ENCODE results near the gene STXBP1.
"Not testable (repeated sequence)": the region's sequence is repeated elsewhere in the genome, so short reads cannot be mapped to it uniquely, and the experiment has no call there.

Gene STXBP1

GRCh38 chr9:127578952-127579853 is 32.9 kb upstream of the STXBP1 start:
- no peaks in the 10 kb centered on the region for H3K9me3 ChIP-seq (ENCODE audit: control extremely low read depth in 1 of 5, control insufficient read depth in 4 of 5, insufficient read depth in 2 of 5, low read depth in 1 of 5, low read length in 4 of 5)
- WGBS (ENCODE audit: insufficient coverage), result 26% methylated on average over 13 of the region's 21 CpGs
- H3K36me3 ChIP-seq (ENCODE audit: control insufficient read depth in 4 of 4, insufficient read depth in 4 of 4, low read length in 3 of 4), result no peaks in the 10 kb centered on the region
- H3K27ac ChIP-seq (ENCODE audit: insufficient read depth in 1 of 2, low read depth in 1 of 2, low read length in 2 of 2, poor library complexity in 1 of 2, severe bottlenecking in 2 of 2), result peak overlapping the region in 1 of 2 experiments; percentile 56
- DNase-seq, result peak; percentile 83 to 96 (median 95)
- peaks cover 3 to 55% (median 24%) of the 10 kb centered on the region in 4 experiments for H3K4me1 ChIP-seq (ENCODE audit: control extremely low read depth in 1 of 4, control insufficient read depth in 4 of 4, insufficient read depth in 4 of 4, low read length in 3 of 4)
- ChIA-PET CTCF (interaction anchor here (0.7 to 3.6 kb wide), 15 partner anchors 9 to 85 kb away, joined by 3 to 17 read pairs (median 5); no protein-coding TSS in a partner anchor), POLR2A (interaction anchor here (0.8 to 1.2 kb wide), 2 partner anchors 17 to 33 kb away, joined by 4 to 7 read pairs; partner anchors contain the start of gene STXBP1)
- peak overlapping the region in 4 of 7 experiments; percentile 37 to 58 (median 49) for H3K4me3 ChIP-seq (ENCODE audit: control insufficient read depth in 1 of 7, extremely low read depth in 1 of 7, insufficient read depth in 4 of 7, low read depth in 2 of 7, low read length in 6 of 7)
- H3K27me3 ChIP-seq (replicated peaks in 2 of 5; ENCODE audit: control insufficient read depth in 4 of 5, insufficient read depth in 5 of 5, low read length in 4 of 5), result no peaks in the 10 kb centered on the region

- no peak overlapping the region for H3K4me3 ChIP-seq (ENCODE audit: control insufficient read depth in 1 of 7, extremely low read depth in 1 of 7, insufficient read depth in 4 of 7, low read depth in 2 of 7, low read length in 6 of 7)
- peaks cover 3 to 46% (median 20%) of the 10 kb centered on the region in 4 experiments for H3K4me1 ChIP-seq (ENCODE audit: control extremely low read depth in 1 of 4, control insufficient read depth in 4 of 4, insufficient read depth in 4 of 4, low read length in 3 of 4)
- CTCF ChIA-PET, result interaction anchor here (0.9 to 3.6 kb wide), 6 partner anchors 20 to 77 kb away, joined by 3 to 17 read pairs (median 12); no protein-coding TSS in a partner anchor
- H3K27ac ChIP-seq (ENCODE audit: insufficient read depth in 1 of 2, low read depth in 1 of 2, low read length in 2 of 2, poor library complexity in 1 of 2, severe bottlenecking in 2 of 2), result no peak overlapping the region
- POLR2A ChIA-PET, result interaction anchor here (0.5 to 1.2 kb wide), 2 partner anchors 32 to 509 kb away, joined by 4 read pairs; partner anchors contain the start of gene STXBP1
- WGBS (ENCODE audit: insufficient coverage), result 92% methylated on average over 7 of the region's 8 CpGs
- H3K27me3 ChIP-seq (replicated peaks in 2 of 5; ENCODE audit: control insufficient read depth in 4 of 5, insufficient read depth in 5 of 5, low read length in 4 of 5), result no peaks in the 10 kb centered on the region
- DNase-seq, result no peak
- no peaks in the 10 kb centered on the region for H3K36me3 ChIP-seq (ENCODE audit: control insufficient read depth in 4 of 4, insufficient read depth in 4 of 4, low read length in 3 of 4)
- H3K9me3 ChIP-seq (ENCODE audit: control extremely low read depth in 1 of 5, control insufficient read depth in 4 of 5, insufficient read depth in 2 of 5, low read depth in 1 of 5, low read length in 4 of 5), result no peaks in the 10 kb centered on the region
These were observed 31.7 kb upstream of the STXBP1 start for GRCh38 chr9:127580366-127580765.

- H3K4me3 ChIP-seq (ENCODE audit: control insufficient read depth in 1 of 7, extremely low read depth in 1 of 7, insufficient read depth in 4 of 7, low read depth in 2 of 7, low read length in 6 of 7), result no peak overlapping the region
- peak in 1 of 3 donors; percentile 19 for DNase-seq
- POLR2A ChIA-PET, result interaction anchor here (0.5 kb wide), 1 partner anchor 508 kb away, joined by 4 read pairs; no protein-coding TSS in a partner anchor
These were observed 31.1 kb upstream of the STXBP1 start for GRCh38 chr9:127580879-127581475.

GRCh38 chr9:127584474-127584805 is 27.6 kb upstream of the STXBP1 start:
- not testable (repeated sequence) for H3K27me3 ChIP-seq (replicated peaks in 2 of 5; ENCODE audit: control insufficient read depth in 4 of 5, insufficient read depth in 5 of 5, low read length in 4 of 5)
- CTCF ChIA-PET, result interaction anchor here (0.7 to 8.7 kb wide), 15 partner anchors 16 to 337 kb away, joined by 3 to 139 read pairs (median 4); partner anchors contain the start of genes STXBP1 and TOR2A
- WGBS (ENCODE audit: insufficient coverage), result 100% methylated on average over 1 of the region's 3 CpGs

More at GRCh38 chr9:127580879-127581475, 31.1 kb upstream of the STXBP1 start:
- H3K9me3 ChIP-seq (ENCODE audit: control extremely low read depth in 1 of 5, control insufficient read depth in 4 of 5, insufficient read depth in 2 of 5, low read depth in 1 of 5, low read length in 4 of 5), result no peaks in the 10 kb centered on the region
- peaks cover 3 to 41% (median 20%) of the 10 kb centered on the region in 4 experiments for H3K4me1 ChIP-seq (ENCODE audit: control extremely low read depth in 1 of 4, control insufficient read depth in 4 of 4, insufficient read depth in 4 of 4, low read length in 3 of 4)
- H3K36me3 ChIP-seq (ENCODE audit: control insufficient read depth in 4 of 4, insufficient read depth in 4 of 4, low read length in 3 of 4), result no peaks in the 10 kb centered on the region
- H3K27ac ChIP-seq (ENCODE audit: insufficient read depth in 1 of 2, low read depth in 1 of 2, low read length in 2 of 2, poor library complexity in 1 of 2, severe bottlenecking in 2 of 2), result no peak overlapping the region
- 75% methylated on average over 2 of the region's 7 CpGs for WGBS (ENCODE audit: insufficient coverage)
- no peaks in the 10 kb centered on the region for H3K27me3 ChIP-seq (replicated peaks in 2 of 5; ENCODE audit: control insufficient read depth in 4 of 5, insufficient read depth in 5 of 5, low read length in 4 of 5)
- CTCF ChIA-PET, result interaction anchor here (0.9 to 3.6 kb wide), 6 partner anchors 22 to 78 kb away, joined by 3 to 17 read pairs (median 9); no protein-coding TSS in a partner anchor

GRCh38 chr9:127585161-127585819 is 26.8 kb upstream of the STXBP1 start:
- POLR2A ChIA-PET, result interaction anchor here (0.7 kb wide), 1 partner anchor 14 kb away, joined by 3 read pairs; no protein-coding TSS in a partner anchor
- Histone ChIP-seq H3K36me3 (ENCODE audit: control insufficient read depth in 4 of 4, insufficient read depth in 4 of 4, low read length in 3 of 4) (no peaks in the 10 kb centered on the region), H3K27ac (ENCODE audit: insufficient read depth in 1 of 2, low read depth in 1 of 2, low read length in 2 of 2, poor library complexity in 1 of 2, severe bottlenecking in 2 of 2) (no peak overlapping the region), H3K4me3 (ENCODE audit: control insufficient read depth in 1 of 7, extremely low read depth in 1 of 7, insufficient read depth in 4 of 7, low read depth in 2 of 7, low read length in 6 of 7) (no peak overlapping the region), H3K9me3 (ENCODE audit: control extremely low read depth in 1 of 5, control insufficient read depth in 4 of 5, insufficient read depth in 2 of 5, low read depth in 1 of 5, low read length in 4 of 5) (no peaks in the 10 kb centered on the region), H3K4me1 (ENCODE audit: control extremely low read depth in 1 of 4, control insufficient read depth in 4 of 4, insufficient read depth in 4 of 4, low read length in 3 of 4) (peaks cover 0 to 11% (median 4%) of the 10 kb centered on the region in 4 experiments), H3K27me3 (replicated peaks in 2 of 5; ENCODE audit: control insufficient read depth in 4 of 5, insufficient read depth in 5 of 5, low read length in 4 of 5) (no peaks in the 10 kb centered on the region)
- CTCF ChIA-PET, result interaction anchor here (0.8 to 8.7 kb wide), 21 partner anchors 13 to 336 kb away, joined by 3 to 139 read pairs (median 4); partner anchors contain the start of genes STXBP1, TOR2A and TTC16
- DNase-seq, result no peak
- WGBS (ENCODE audit: insufficient coverage), result 100% methylated on average over 1 of the region's 4 CpGs

More at GRCh38 chr9:127584474-127584805, 27.6 kb upstream of the STXBP1 start:
- not testable (repeated sequence) for H3K9me3 ChIP-seq (ENCODE audit: control extremely low read depth in 1 of 5, control insufficient read depth in 4 of 5, insufficient read depth in 2 of 5, low read depth in 1 of 5, low read length in 4 of 5); H3K4me3 ChIP-seq (ENCODE audit: control insufficient read depth in 1 of 7, extremely low read depth in 1 of 7, insufficient read depth in 4 of 7, low read depth in 2 of 7, low read length in 6 of 7); H3K36me3 ChIP-seq (ENCODE audit: control insufficient read depth in 4 of 4, insufficient read depth in 4 of 4, low read length in 3 of 4); H3K27ac ChIP-seq (ENCODE audit: insufficient read depth in 1 of 2, low read depth in 1 of 2, low read length in 2 of 2, poor library complexity in 1 of 2, severe bottlenecking in 2 of 2); DNase-seq
- POLR2A ChIA-PET, result interaction anchor here (0.6 kb wide), 2 partner anchors 122 to 133 kb away, joined by 3 to 4 read pairs; partner anchors contain the start of genes CFAP157 and LRSAM1
- H3K4me1 ChIP-seq (ENCODE audit: control extremely low read depth in 1 of 4, control insufficient read depth in 4 of 4, insufficient read depth in 4 of 4, low read length in 3 of 4), result peaks cover under 1 to 17% (median 8%) of the 10 kb centered on the region in 4 experiments

GRCh38 chr9:127586096-127586495 is 26.0 kb upstream of the STXBP1 start:
- Histone ChIP-seq H3K36me3 (ENCODE audit: control insufficient read depth in 4 of 4, insufficient read depth in 4 of 4, low read length in 3 of 4) (no peaks in the 10 kb centered on the region), H3K9me3 (ENCODE audit: control extremely low read depth in 1 of 5, control insufficient read depth in 4 of 5, insufficient read depth in 2 of 5, low read depth in 1 of 5, low read length in 4 of 5) (no peaks in the 10 kb centered on the region), H3K4me3 (ENCODE audit: control insufficient read depth in 1 of 7, extremely low read depth in 1 of 7, insufficient read depth in 4 of 7, low read depth in 2 of 7, low read length in 6 of 7) (no peak overlapping the region), H3K27me3 (replicated peaks in 2 of 5; ENCODE audit: control insufficient read depth in 4 of 5, insufficient read depth in 5 of 5, low read length in 4 of 5) (no peaks in the 10 kb centered on the region), H3K27ac (ENCODE audit: insufficient read depth in 1 of 2, low read depth in 1 of 2, low read length in 2 of 2, poor library complexity in 1 of 2, severe bottlenecking in 2 of 2) (no peak overlapping the region), H3K4me1 (ENCODE audit: control extremely low read depth in 1 of 4, control insufficient read depth in 4 of 4, insufficient read depth in 4 of 4, low read length in 3 of 4) (peaks cover 0 to 4% (median 2%) of the 10 kb centered on the region in 4 experiments)
- ChIA-PET POLR2A (interaction anchor here (0.6 kb wide), 1 partner anchor 84 kb away, joined by 6 read pairs; no protein-coding TSS in a partner anchor), CTCF (interaction anchor here (0.9 to 8.7 kb wide), 15 partner anchors 12 to 207 kb away, joined by 3 to 139 read pairs (median 6); partner anchors contain the start of genes TOR2A and TTC16)
- 97% methylated on average over 12 of the region's 14 CpGs for WGBS (ENCODE audit: insufficient coverage)
- peak in 2 of 3 donors; percentile 31 to 35 for DNase-seq

Data from common myeloid progenitor, CD34-positive (primary cell).